Measurements from ENCODE around the gene ODR4.
"Not testable (repeated sequence)": the region's sequence is repeated elsewhere in the genome, so short reads cannot be mapped to it uniquely, and the experiment has no call there.

The ODR4 gene

DNA sequence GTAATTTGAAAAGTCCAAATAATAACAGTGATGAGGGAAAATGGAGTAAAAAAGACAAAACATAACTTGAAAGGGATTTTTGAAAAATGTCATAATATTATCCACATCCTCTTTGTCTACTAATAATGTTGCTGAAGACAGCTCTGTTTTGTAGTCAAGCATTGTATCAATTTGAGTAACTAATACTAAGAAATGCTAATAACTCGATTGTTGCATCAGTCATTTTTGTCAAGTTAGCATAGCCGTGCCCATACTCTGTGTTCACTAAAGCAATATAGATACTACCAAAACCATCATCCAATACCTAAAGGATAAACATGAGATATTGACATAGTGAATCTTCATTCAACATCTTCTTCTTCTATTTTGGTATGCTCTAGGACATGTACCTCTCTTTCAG, 68.0 kb downstream of the ODR4 start:
- Histone ChIP-seq H3K9ac (ENCODE audit: insufficient read length, low read depth) (no peak overlapping the region), H3K4me1 (ENCODE audit: insufficient read depth, insufficient read length) (no peaks in the 10 kb centered on the region), H3K27me3 (ENCODE audit: insufficient read depth, insufficient read length) (no peaks in the 10 kb centered on the region), H3K4me3 (ENCODE audit: insufficient read length, low read depth) (no peak overlapping the region), H3K9me3 (ENCODE audit: insufficient read depth, low read length) (no peaks in the 10 kb centered on the region), H3K36me3 (ENCODE audit: insufficient read depth, insufficient read length, low read length) (no peaks in the 10 kb centered on the region)
- TF ChIP-seq YY1 (IDR thresholded peaks at IDR 0.05; ENCODE audit: insufficient read depth, insufficient read length) (no peak), ZNF274 (IDR thresholded peaks at IDR 0.05; ENCODE audit: low read depth, low read length) (no peak)
- no peak for DNase-seq (ENCODE audit: low read depth, low spot score)

DNA sequence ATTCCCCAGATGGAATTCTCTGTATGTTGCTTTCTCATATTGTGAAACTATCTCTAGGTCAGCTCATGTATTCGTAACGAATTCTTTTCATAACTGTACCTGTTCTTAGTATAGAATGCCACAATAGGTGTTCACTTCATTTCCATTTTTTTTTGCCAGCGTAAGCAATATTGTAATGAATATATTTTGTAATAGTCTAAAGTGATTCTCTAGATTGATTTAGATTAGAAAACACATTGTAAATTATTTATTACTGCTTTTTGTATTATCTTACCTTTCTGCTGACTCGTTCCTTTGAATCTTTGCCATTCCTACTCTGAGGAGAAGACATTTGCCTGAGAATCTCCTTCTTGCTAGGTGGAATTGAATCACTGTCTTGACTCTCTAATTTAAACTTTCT, 70.5 kb downstream of the ODR4 start:
- Histone ChIP-seq H3K4me3 (ENCODE audit: insufficient read length, low read depth) (no peak overlapping the region), H3K9ac (ENCODE audit: insufficient read length, low read depth) (no peak overlapping the region), H3K27me3 (ENCODE audit: insufficient read depth, insufficient read length) (no peaks in the 10 kb centered on the region), H3K36me3 (ENCODE audit: insufficient read depth, insufficient read length, low read length) (no peaks in the 10 kb centered on the region), H3K9me3 (ENCODE audit: insufficient read depth, low read length) (no peaks in the 10 kb centered on the region), H3K4me1 (ENCODE audit: insufficient read depth, insufficient read length) (no peaks in the 10 kb centered on the region)
- DNase-seq (ENCODE audit: low read depth, low spot score): no peak
- TF ChIP-seq SUZ12 (IDR thresholded peaks at IDR 0.05; ENCODE audit: extremely low read depth, insufficient read depth, insufficient read length) (no peak), YY1 (IDR thresholded peaks at IDR 0.05; ENCODE audit: insufficient read depth, insufficient read length) (no peak), ZNF274 (IDR thresholded peaks at IDR 0.05; ENCODE audit: low read depth, low read length) (no peak)

DNA sequence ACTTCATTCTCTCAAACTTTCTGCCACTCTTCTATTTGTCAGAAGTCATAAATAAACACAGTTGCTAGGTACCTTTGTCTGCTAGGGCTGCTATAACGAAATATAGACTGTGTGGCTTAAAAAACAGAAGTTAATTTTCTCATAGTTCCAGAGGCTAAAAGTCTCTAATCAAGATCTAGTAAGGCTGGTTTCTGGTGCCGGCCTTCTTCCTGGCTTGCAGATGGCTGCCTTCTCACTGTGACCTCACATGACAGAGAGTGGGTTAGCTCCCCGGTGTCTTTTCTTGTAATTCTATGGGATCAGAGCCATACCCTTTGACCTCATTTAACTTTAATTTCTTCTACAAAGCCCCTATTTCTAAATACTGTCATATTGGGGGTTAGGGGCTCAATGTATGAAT, 79.3 kb downstream of the ODR4 start:
- no peaks in the 10 kb centered on the region for H3K9me3 ChIP-seq (ENCODE audit: insufficient read depth, low read length)
- H3K36me3 ChIP-seq (ENCODE audit: insufficient read depth, insufficient read length, low read length): no peaks in the 10 kb centered on the region
- DNase-seq (ENCODE audit: low read depth, low spot score): no peak
- no peaks in the 10 kb centered on the region for H3K4me1 ChIP-seq (ENCODE audit: insufficient read depth, insufficient read length)
- no peak overlapping the region for H3K4me3 ChIP-seq (ENCODE audit: insufficient read length, low read depth)
- TF ChIP-seq SUZ12 (IDR thresholded peaks at IDR 0.05; ENCODE audit: extremely low read depth, insufficient read depth, insufficient read length) (no peak), YY1 (IDR thresholded peaks at IDR 0.05; ENCODE audit: insufficient read depth, insufficient read length) (no peak), ZNF274 (IDR thresholded peaks at IDR 0.05; ENCODE audit: low read depth, low read length) (no peak)
- no peaks in the 10 kb centered on the region for H3K27me3 ChIP-seq (ENCODE audit: insufficient read depth, insufficient read length)
- no peak overlapping the region for H3K9ac ChIP-seq (ENCODE audit: insufficient read length, low read depth)

DNA sequence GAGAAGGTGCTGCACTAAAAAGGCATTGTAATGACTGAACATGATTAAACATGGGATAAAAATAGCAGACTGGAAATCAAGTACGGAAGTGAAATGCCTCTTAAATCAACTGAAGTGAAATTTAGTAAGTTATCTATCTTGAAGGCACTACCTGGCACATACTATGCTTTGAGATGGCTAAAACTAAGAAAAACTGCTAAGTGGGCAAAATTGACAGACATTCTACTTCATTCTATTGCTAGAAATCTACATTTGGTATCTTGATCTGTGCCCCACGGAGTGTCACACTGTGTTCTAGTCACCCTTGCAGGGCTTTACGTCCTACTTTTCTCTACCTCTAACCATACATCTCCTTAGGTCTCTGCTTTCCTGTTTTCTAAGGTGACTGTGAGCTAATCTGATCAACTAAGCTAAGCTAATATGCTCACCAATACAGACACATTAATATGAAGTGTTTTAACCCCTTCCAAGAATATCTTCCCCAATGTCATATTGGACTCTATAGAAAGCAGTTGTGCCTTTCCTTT, 81.2 kb downstream of the ODR4 start:
- Histone ChIP-seq H3K36me3 (ENCODE audit: insufficient read depth, insufficient read length, low read length) (no peaks in the 10 kb centered on the region), H3K9ac (ENCODE audit: insufficient read length, low read depth) (no peak overlapping the region), H3K4me1 (ENCODE audit: insufficient read depth, insufficient read length) (no peaks in the 10 kb centered on the region), H3K27me3 (ENCODE audit: insufficient read depth, insufficient read length) (no peaks in the 10 kb centered on the region), H3K4me3 (ENCODE audit: insufficient read length, low read depth) (no peak overlapping the region), H3K9me3 (ENCODE audit: insufficient read depth, low read length) (no peaks in the 10 kb centered on the region)
- no peak for TF ChIP-seq YY1 (IDR thresholded peaks at IDR 0.05; ENCODE audit: insufficient read depth, insufficient read length)
- TF ChIP-seq SUZ12 (IDR thresholded peaks at IDR 0.05; ENCODE audit: extremely low read depth, insufficient read depth, insufficient read length): no peak
- TF ChIP-seq ZNF274 (IDR thresholded peaks at IDR 0.05; ENCODE audit: low read depth, low read length): no peak
- no peak for DNase-seq (ENCODE audit: low read depth, low spot score)

DNA sequence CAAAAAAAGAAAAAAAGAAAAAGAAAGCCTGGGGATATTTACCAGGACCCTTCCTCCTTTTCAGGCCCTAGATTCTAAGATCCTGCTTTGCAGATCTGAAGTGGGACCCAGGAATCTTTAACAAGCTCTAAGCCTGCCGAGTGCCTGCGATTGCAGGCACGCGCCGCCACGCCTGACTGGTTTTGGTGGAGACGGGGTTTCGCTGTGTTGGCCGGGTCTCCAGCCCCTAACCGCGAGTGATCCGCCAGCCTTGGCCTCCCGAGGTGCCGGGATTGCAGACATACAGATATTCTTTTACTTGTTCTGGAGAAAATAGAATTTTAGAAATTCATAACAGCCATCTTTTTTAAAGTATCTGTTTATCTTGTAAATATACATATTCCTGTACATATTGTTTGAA, 83.5 kb downstream of the ODR4 start:
- not testable (repeated sequence) for H3K9me3 ChIP-seq (ENCODE audit: insufficient read depth, low read length); H3K27me3 ChIP-seq (ENCODE audit: insufficient read depth, insufficient read length); DNase-seq (ENCODE audit: low read depth, low spot score); H3K4me3 ChIP-seq (ENCODE audit: insufficient read length, low read depth); H3K36me3 ChIP-seq (ENCODE audit: insufficient read depth, insufficient read length, low read length); H3K4me1 ChIP-seq (ENCODE audit: insufficient read depth, insufficient read length); H3K9ac ChIP-seq (ENCODE audit: insufficient read length, low read depth)

DNA sequence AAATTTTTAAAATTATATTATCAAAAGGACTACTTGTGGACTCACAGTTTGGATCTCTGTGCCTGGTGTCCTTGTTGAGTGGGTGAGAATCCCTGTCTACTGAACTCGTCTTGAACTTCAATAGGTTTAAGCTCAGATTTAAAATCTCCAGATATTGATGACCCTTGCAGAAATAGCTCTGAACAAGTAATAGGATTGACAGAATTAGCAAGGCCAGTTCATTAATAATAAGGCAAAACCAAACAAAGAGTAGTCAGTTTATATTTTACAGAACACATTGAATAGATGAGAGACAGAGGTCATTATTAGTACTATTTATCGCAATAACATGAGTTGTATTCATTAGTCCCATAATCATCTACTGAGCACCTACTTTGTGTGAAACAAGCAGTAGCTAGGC, 85.4 kb downstream of the ODR4 start, which contains the start of gene PDC:
Gene PDC (minus strand): TSS at position 101 of the 400 bp plus-strand sequence. CDS start 11,655 bp downstream, outside the sequence.
- Histone ChIP-seq H3K9ac (ENCODE audit: insufficient read length, low read depth) (no peak within 1 kb of the TSS), H3K36me3 (ENCODE audit: insufficient read depth, insufficient read length, low read length) (no peaks in the 10 kb centered on the region), H3K4me1 (ENCODE audit: insufficient read depth, insufficient read length) (no peaks in the 10 kb centered on the region), H3K4me3 (ENCODE audit: insufficient read length, low read depth) (no peak within 1 kb of the TSS), H3K9me3 (ENCODE audit: insufficient read depth, low read length) (no peaks in the 10 kb centered on the region), H3K27me3 (ENCODE audit: insufficient read depth, insufficient read length) (no peaks in the 10 kb centered on the region)
- no peak for DNase-seq (ENCODE audit: low read depth, low spot score)
- TF ChIP-seq ZNF274 (IDR thresholded peaks at IDR 0.05; ENCODE audit: low read depth, low read length) (no peak), SUZ12 (IDR thresholded peaks at IDR 0.05; ENCODE audit: extremely low read depth, insufficient read depth, insufficient read length) (no peak), YY1 (IDR thresholded peaks at IDR 0.05; ENCODE audit: insufficient read depth, insufficient read length) (no peak)

DNA sequence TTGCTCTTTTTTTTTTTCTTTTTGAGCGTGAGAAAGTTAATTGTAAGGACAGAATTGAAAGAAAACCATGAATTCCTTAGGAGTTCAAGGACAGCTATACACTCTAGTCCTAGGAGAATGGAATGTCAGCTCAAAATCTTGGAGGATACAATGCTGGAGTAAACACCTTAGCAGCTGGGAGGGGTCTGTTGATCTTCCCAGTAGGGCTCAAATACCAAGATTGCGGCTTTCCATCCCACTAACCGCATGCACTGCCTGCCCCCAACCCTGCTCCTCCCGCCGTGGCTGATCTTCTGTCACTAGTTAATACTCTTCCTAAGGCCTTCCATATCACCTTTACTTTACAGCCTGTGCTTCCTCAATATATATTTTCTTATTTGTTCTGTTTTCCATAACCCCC, 87.9 kb downstream of the ODR4 start:
- DNase-seq (ENCODE audit: low read depth, low spot score): peak; percentile 28
- Histone ChIP-seq H3K4me3 (ENCODE audit: insufficient read length, low read depth) (no peak overlapping the region), H3K9me3 (ENCODE audit: insufficient read depth, low read length) (no peaks in the 10 kb centered on the region), H3K27me3 (ENCODE audit: insufficient read depth, insufficient read length) (no peaks in the 10 kb centered on the region), H3K9ac (ENCODE audit: insufficient read length, low read depth) (no peak overlapping the region), H3K4me1 (ENCODE audit: insufficient read depth, insufficient read length) (no peaks in the 10 kb centered on the region), H3K36me3 (ENCODE audit: insufficient read depth, insufficient read length, low read length) (no peaks in the 10 kb centered on the region)
- TF ChIP-seq ZNF274 (IDR thresholded peaks at IDR 0.05; ENCODE audit: low read depth, low read length): no peak
- TF ChIP-seq SUZ12 (IDR thresholded peaks at IDR 0.05; ENCODE audit: extremely low read depth, insufficient read depth, insufficient read length): no peak
- no peak for TF ChIP-seq YY1 (IDR thresholded peaks at IDR 0.05; ENCODE audit: insufficient read depth, insufficient read length)

DNA sequence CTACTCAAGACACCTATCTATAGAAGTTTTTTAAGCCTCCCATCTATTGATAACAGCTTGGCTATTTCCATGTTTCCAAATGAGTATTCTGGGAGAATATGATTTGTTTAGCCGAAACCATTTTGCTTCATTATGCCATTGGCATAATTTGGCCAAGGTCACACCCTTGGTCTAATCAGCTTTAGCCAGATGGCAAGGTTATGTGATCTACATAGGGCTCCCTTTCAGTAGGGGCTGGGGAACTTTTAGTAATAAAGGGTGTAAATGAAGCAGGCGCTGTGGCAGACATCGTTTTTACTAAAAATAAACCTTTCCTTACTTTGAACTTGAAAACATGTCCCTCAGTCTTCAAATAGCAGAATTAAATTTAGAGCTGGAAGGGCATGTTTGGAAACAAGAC, 88.3 kb downstream of the ODR4 start:
- no peak for DNase-seq (ENCODE audit: low read depth, low spot score)
- no peak overlapping the region for H3K9ac ChIP-seq (ENCODE audit: insufficient read length, low read depth)
- no peak for TF ChIP-seq ZNF274 (IDR thresholded peaks at IDR 0.05; ENCODE audit: low read depth, low read length)
- no peak for TF ChIP-seq YY1 (IDR thresholded peaks at IDR 0.05; ENCODE audit: insufficient read depth, insufficient read length)
- no peak for TF ChIP-seq SUZ12 (IDR thresholded peaks at IDR 0.05; ENCODE audit: extremely low read depth, insufficient read depth, insufficient read length)
- no peak overlapping the region for H3K4me3 ChIP-seq (ENCODE audit: insufficient read length, low read depth)
- H3K27me3 ChIP-seq (ENCODE audit: insufficient read depth, insufficient read length): no peaks in the 10 kb centered on the region
- H3K9me3 ChIP-seq (ENCODE audit: insufficient read depth, low read length): no peaks in the 10 kb centered on the region
- no peaks in the 10 kb centered on the region for H3K4me1 ChIP-seq (ENCODE audit: insufficient read depth, insufficient read length)
- H3K36me3 ChIP-seq (ENCODE audit: insufficient read depth, insufficient read length, low read length): no peaks in the 10 kb centered on the region

DNA sequence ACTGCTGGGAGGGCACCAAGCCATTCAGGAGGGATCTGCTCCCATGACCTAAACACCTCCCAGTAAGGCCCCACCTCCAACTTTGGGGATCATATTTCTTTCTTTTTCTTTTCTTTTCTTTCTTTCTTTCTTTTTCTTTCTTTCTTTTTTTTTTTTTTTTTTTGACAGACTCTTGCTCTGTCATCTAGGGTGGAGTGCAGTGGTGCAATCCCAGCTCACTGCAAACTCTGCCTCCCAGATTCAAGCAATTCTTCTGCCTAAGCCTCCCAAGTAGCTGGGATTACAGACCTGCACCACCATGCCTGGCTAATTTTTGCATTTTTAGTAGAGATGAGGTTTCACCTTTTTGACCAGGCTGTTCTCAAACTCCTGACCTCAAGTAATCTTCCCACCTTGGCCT, 89.9 kb downstream of the ODR4 start:
- not testable (repeated sequence) for H3K36me3 ChIP-seq (ENCODE audit: insufficient read depth, insufficient read length, low read length); H3K27me3 ChIP-seq (ENCODE audit: insufficient read depth, insufficient read length); H3K4me1 ChIP-seq (ENCODE audit: insufficient read depth, insufficient read length); H3K9ac ChIP-seq (ENCODE audit: insufficient read length, low read depth); H3K9me3 ChIP-seq (ENCODE audit: insufficient read depth, low read length); DNase-seq (ENCODE audit: low read depth, low spot score); H3K4me3 ChIP-seq (ENCODE audit: insufficient read length, low read depth)
